Stimulated activated CD4-positive, alpha-beta T cell treated with anti-CD3 and anti-CD28 coated beads, Interleukin-2, amount 100 ng/mL, for 48 hours (primary cell): ENCODE results near the gene ENPP7.

ENCODE experiments used
- DNase-seq, 2 donors: peaks; one replicate each; pipeline ENCODE4 v3.0.0-alpha.2; 2020

ENPP7 gene

GRCh38 chr17:79779084-79779529, 48.4 kb downstream of the ENPP7 start:
- no peak for DNase-seq

- DNase-seq, result no peak
Observed at GRCh38 chr17:79779661-79780365, 49.1 kb downstream of the ENPP7 start.

DNA sequence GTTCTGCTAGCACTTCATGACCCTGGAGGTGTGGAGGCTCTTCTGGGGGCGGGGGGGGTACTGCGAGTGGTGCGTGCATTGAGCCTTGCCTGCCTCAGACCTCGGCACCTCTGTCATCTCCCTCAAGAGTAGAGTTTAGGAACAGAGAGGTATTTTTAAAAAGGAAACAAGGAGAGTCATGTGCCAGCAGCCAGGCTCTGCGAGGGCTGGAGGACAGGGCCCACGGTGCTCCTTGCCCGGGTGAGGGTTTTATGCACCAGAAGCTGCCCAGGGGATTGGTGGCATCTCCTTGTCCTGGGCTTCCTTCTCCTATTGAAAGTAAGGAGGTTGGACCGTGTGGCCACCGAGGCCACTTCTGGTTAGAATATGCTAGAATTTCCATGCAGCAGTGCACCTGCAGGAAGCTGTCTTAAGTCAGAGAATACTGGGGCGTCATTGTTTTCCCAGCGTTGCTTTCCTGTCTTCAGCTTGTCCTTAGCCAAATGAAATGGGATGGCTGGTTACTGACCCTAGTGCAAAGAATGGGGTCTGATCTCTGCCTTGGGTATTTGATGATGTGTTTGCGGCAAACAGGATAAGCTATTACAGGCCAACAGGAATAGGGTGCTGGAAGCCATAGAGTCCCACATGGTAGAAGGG, 50.4 kb downstream of the ENPP7 start:
- no peak for DNase-seq

GRCh38 chr17:79781736-79782575, 51.2 kb downstream of the ENPP7 start:
- no peak for DNase-seq

DNA sequence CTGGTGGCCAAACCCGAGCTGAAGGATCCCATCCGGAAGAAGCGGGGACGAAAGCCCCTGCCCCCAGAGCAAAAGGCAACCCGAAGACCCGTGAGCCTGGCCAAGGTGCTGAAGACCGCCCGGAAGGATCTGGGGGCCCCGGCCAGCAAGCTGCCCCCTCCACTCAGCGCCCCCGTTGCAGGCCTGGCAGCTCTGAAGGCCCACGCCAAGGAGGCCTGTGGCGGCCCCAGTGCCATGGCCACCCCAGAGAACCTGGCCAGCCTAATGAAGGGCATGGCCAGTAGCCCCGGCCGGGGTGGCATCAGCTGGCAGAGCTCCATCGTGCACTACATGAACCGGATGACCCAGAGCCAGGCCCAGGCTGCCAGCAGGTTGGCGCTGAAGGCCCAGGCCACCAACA, 53.1 kb downstream of the ENPP7 start:
- no peak for DNase-seq

- no peak for DNase-seq
Observed at GRCh38 chr17:79784353-79785016, 53.7 kb downstream of the ENPP7 start.

DNA sequence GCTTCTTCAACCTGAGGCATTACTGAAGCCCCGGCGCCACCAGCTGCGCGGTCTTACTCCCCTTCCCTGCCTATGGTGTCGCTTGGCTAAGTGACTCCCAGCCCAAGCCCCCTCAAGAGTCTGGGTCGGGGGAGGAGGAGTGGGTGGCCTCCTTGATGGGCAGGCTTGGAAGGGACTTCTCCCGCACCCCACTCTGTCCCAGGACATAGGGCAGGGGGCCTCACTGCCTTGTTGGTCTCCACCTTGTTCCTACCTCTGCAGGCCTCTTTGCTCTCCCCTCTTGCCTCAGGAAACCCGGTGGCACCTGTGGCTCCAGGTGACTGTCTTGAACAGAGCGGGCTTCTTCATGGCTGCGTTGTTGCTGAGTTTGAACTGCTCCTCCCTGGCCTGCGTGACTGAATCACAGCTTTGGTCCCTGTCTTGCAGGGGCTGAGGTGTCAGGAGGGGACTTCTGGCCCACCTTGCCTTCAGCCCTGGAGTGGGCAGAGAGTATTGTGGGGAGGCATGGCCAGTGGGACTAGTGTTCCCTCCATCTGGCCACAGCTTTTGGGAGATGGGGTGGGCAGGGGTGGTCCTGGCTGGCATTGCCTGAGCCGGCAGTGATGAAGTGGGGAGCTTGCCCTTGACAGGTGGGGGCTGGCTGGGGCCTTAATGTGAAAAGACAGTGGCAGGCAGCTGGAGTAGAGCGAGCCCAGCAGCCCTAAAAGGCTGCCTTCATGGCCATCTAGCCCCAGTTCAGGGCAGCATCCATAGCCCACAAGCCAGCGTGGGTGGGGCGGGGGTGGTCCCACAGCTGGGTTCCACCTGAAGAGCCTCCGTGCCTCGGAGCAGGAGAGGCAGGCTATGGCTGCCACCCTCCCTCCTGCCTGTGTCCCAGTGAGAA, 54.5 kb downstream of the ENPP7 start:
- no peak for DNase-seq

DNA sequence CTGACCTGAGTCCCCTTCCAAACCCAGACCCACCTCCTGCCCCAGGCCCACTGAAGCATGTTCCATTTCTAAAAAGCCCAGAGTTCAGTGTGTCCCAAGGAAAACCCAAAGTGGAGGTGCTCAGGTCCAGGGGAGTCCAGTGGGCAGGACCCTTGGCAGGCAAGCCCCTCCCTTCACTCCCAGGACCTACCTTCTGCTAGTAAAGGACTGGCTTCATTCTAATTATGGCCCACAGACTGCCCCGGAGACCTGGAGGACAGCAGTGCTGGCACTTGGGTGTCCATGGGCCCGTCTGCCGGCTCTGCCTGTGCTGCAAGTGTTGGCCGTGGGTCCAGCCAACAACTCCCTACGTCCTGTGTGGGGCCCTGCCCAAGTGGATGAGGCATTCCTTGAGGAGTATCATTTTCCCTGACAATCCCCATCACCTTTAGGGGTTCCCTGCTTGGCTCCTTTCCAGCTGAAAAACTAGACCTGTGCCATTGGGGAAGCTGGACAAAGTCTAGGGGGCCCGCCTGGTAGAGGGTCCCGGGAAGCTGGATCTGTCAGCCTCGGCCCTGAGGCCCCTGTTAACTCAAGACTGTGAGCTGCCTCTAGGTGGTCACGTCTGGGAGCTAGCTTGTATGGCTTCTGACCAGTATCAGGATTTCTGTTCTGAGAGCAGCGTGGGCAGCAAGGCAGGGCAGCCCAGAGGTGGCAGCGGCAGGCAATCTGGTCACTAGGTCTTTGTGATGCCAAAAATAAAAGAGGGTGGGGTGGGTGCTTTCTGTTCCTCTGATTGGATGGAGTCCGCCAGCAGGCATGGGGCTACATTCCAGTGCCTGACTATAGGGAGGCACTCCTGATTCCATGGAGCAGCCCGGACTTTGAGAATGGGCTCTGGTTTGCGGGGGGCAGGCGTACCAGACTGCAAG, 55.4 kb downstream of the ENPP7 start:
- DNase-seq, result no peak

- DNase-seq, result no peak
Observed at GRCh38 chr17:79786930-79787643, 56.3 kb downstream of the ENPP7 start.

- no peak for DNase-seq
Observed at GRCh38 chr17:79788455-79788854, 57.7 kb downstream of the ENPP7 start.

DNA sequence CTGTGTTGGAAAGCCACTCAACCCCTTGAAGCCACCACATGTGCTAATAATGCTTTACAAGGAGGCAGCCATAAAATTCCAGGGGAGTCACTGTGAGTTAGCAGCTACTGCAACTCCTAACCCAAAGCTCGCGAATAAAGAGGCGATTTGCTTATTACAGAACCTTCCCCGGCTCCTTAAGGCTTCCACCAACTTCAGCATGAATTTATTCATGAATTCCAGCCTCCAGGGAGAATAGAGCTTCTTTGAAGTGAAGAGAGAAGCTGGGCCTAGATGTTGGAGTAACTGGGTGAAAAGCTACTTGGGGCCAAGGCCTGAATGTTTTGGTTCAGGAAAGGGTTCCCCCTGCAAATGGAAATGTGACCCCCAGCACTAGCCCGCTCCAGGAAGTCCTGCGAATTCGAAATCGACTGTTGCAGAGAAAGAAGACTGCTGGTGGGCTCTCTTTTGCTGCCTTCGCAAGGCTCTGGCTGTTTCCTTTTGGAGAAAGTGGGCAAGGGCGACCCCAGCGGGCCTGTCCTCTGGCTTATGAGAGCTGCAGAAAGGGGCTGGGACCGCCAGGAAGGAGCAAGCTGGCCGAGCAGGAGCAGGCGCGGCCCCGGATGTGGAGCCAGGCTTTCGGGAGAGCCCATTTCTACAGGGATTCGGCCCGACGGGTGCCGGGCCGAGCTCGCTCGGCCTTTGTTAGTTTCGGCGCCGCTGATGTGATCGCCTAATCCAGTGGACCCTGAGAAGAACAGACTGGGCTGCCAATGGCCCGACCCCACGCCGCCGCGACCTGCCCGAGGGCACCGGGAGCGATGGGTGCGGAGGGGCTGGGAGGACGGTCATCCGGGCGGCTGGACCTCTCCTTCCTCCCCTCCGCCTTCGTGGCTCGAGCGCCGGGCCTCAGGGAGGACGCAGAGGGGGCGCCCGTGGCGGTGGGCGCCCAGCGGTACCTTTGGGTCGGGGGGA, 58.5 kb downstream of the ENPP7 start:
- DNase-seq, result no peak

- no peak for DNase-seq
Observed at GRCh38 chr17:79789943-79790804, 59.4 kb downstream of the ENPP7 start.

- no peak for DNase-seq
Observed at GRCh38 chr17:79790805-79791734, 60.3 kb downstream of the ENPP7 start.

DNA sequence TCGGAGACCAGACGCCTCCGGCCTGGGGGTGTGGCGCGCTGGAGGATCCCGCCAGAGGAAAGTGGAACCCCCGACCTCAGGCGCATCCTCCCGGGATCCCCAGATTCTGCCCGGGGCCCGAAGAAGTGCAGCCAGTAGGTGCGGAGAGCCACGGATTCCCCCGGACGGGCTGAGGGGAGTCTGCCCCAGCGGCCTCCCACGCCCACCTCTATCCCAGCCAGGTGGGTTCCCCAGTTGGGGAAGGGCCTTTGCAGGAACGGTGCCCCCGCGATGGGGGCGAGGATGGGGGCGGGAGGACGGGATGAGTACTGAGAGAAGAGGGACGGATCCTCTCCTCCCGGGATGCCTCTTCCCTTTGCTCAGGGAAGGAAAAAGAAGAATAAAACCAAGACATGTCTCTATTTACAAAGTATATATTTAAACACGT, 61.0 kb downstream of the ENPP7 start:
- no peak for DNase-seq
